ENCODE measurements around the gene PCDHB6. TPM values are rescaled to one million over a fixed set of nuclear protein-coding genes. Genes with fewer than 3 reads are reported as not detected.
A peak's percentile ranks its signal among the peaks of the same experiment; 100 is the strongest.
"Not testable (repeated sequence)": the region's sequence is repeated elsewhere in the genome, so short reads cannot be mapped to it uniquely, and the experiment has no call there.

Gene PCDHB6
- 1 to 10 TPM in 11 of 12 donors, not detected in 1; 1.6 to 3.8 (median 1.9) TPM for polyA plus RNA-seq (ENCODE audit: insufficient read length in 12 of 12)
- long read RNA-seq, donor 1, partial matches to known transcripts: 0 of 3 reads
- long read RNA-seq, donor 1, other reads (novel, unspliced or antisense): 0 of 3 reads
- long read RNA-seq, donor 2, partial matches to known transcripts: 0 of 1 reads
- long read RNA-seq, donor 2, other reads (novel, unspliced or antisense): 0 of 1 reads
- long read RNA-seq, donor 3, partial matches to known transcripts: 0 of 1 reads
- long read RNA-seq, donor 3, other reads (novel, unspliced or antisense): 0 of 1 reads
- long read RNA-seq, donor 4, partial matches to known transcripts: 0 of 1 reads
- long read RNA-seq, donor 4, other reads (novel, unspliced or antisense): 0 of 1 reads
- long read RNA-seq, donor 5, partial matches to known transcripts: 0 of 2 reads
- long read RNA-seq, donor 5, other reads (novel, unspliced or antisense): 0 of 2 reads
- long read RNA-seq, donor 6: 0 reads
- long read RNA-seq, donor 7, partial matches to known transcripts: 0 of 1 reads
- long read RNA-seq, donor 7, other reads (novel, unspliced or antisense): 0 of 1 reads
- long read RNA-seq, donor 8, partial matches to known transcripts: 0 of 2 reads
- long read RNA-seq, donor 8, other reads (novel, unspliced or antisense): 0 of 2 reads
- long read RNA-seq, donor 9, partial matches to known transcripts: 0 of 2 reads
- long read RNA-seq, donor 9, other reads (novel, unspliced or antisense): 0 of 2 reads
- long read RNA-seq, donor 10: 0 reads
- long read RNA-seq, donor 11, partial matches to known transcripts: 0 of 2 reads
- long read RNA-seq, donor 11, other reads (novel, unspliced or antisense): 0 of 2 reads

- peak; percentile 0 for DNase-seq
These were observed at the start of gene PCDHB6 for GRCh38 chr5:141149812-141150211. Gene PCDHB6, plus strand, starts transcription at chr5:141150057. Its CDS starts 201 bp downstream, at chr5:141150258.

GRCh38 chr5:141100243-141100805 lies 49.5 kb upstream of the PCDHB6 start, which contains the start of gene PCDHB3:
Gene PCDHB3, plus strand, starts transcription at chr5:141100473. Its CDS starts 177 bp downstream, at chr5:141100650.
- DNase-seq: no peak

GRCh38 chr5:141101059-141101458 lies 48.8 kb upstream of the PCDHB6 start:
- DNase-seq: no peak

- DNase-seq: not testable (repeated sequence)
These were observed 47.8 kb upstream of the PCDHB6 start for GRCh38 chr5:141102070-141102469.

GRCh38 chr5:141102471-141102870 lies 47.4 kb upstream of the PCDHB6 start:
- DNase-seq: not testable (repeated sequence)

- no peak for DNase-seq
These were observed 44.5 kb upstream of the PCDHB6 start for GRCh38 chr5:141105350-141105749.

- DNase-seq: no peak
These were observed 30.6 kb upstream of the PCDHB6 start for GRCh38 chr5:141119250-141119649.

GRCh38 chr5:141121563-141121962 lies 28.3 kb upstream of the PCDHB6 start, which contains the start of gene PCDHB4:
Gene PCDHB4, plus strand, starts transcription at chr5:141121818. Its CDS starts 181 bp downstream, at chr5:141121999.
- peak; percentile 25 for DNase-seq

GRCh38 chr5:141121985-141122384 lies 27.9 kb upstream of the PCDHB6 start:
- DNase-seq: peak; percentile 8

- not testable (repeated sequence) for DNase-seq
These were observed 26.3 kb upstream of the PCDHB6 start for GRCh38 chr5:141123396-141124135.

GRCh38 chr5:141127305-141127704 lies 22.6 kb upstream of the PCDHB6 start:
- DNase-seq: no peak

GRCh38 chr5:141135030-141135717 lies 14.7 kb upstream of the PCDHB6 start, which contains the start of gene PCDHB5:
Gene PCDHB5, plus strand, starts transcription at chr5:141135206. Its CDS starts 229 bp downstream, at chr5:141135435.
- DNase-seq: peak; percentile 14

- DNase-seq: no peak
These were observed 14.1 kb upstream of the PCDHB6 start for GRCh38 chr5:141135718-141136266.

- not testable (repeated sequence) for DNase-seq
These were observed 12.5 kb upstream of the PCDHB6 start for GRCh38 chr5:141137346-141137745.

GRCh38 chr5:141150224-141150992 lies 551 bp downstream of the PCDHB6 start:
- no peak for DNase-seq

GRCh38 chr5:141150993-141151325 lies 1.1 kb downstream of the PCDHB6 start:
- DNase-seq: no peak

- DNase-seq: not testable (repeated sequence)
These were observed 1.8 kb downstream of the PCDHB6 start for GRCh38 chr5:141151632-141152031.

- DNase-seq: not testable (repeated sequence)
These were observed 2.2 kb downstream of the PCDHB6 start for GRCh38 chr5:141152096-141152495.
